ENCODE measurements around the gene DHRSX.
"Not testable (repeated sequence)": the region's sequence is repeated elsewhere in the genome, so short reads cannot be mapped to it uniquely, and the experiment has no call there.

DHRSX gene

GRCh38 chrX:2500091-2500802 lies 529 bp downstream of the DHRSX start:
- in situ Hi-C loops (cut with MboI; ENCODE audit: low sequenced_read_pairs) = no loop called here

DNA sequence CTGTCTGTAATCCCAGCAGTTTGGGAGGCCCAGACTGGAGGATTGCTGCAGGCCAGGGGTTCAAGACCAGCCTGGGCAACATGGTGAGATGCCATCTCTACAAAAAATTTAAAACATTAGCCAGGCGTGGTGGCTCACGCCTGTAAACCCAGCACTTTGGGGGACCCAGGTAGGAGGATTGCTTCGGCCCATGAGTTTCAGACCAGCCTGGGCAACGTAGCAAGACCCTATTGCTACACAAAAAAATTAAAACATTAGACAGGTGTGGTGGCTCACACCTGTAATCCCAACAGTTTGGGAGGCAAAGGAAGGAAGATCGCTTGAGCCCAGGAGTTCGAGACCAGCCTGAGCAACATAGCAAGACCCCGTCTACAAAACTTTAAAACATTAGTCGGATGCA lies 1.3 kb downstream of the DHRSX start:
- in situ Hi-C loops (cut with MboI; ENCODE audit: low sequenced_read_pairs) = no loop called here

- in situ Hi-C loops (cut with MboI; ENCODE audit: low sequenced_read_pairs) = no loop called here
These were observed 1.9 kb downstream of the DHRSX start for GRCh38 chrX:2498781-2499302.

GRCh38 chrX:2497961-2498780 lies 2.6 kb downstream of the DHRSX start:
- in situ Hi-C loops (cut with MboI; ENCODE audit: low sequenced_read_pairs) = no loop called here

DNA sequence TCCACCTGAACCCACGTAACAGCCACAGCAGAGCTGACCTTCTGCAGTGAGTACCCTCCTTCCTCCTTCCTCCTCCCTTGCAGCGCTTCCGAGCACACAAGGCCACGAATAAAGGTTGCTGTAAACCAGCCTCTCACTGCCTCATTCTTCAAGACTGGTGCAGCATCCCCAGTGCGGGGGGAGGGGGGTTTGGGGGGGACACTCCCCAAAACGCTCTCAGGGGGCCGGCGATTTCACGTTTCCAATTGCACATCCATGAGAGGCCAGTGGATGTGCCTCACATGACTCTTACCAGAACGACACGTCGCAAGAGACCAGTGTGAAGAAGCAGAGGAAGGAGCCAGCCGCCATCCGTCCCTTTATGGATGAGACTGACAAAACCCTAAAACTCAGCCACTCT lies 5.2 kb downstream of the DHRSX start:
- in situ Hi-C loops (cut with MboI; ENCODE audit: low sequenced_read_pairs) = no loop called here

- in situ Hi-C loops (cut with MboI; ENCODE audit: low sequenced_read_pairs) = no loop called here
These were observed 8.1 kb downstream of the DHRSX start for GRCh38 chrX:2492531-2493218.

DNA sequence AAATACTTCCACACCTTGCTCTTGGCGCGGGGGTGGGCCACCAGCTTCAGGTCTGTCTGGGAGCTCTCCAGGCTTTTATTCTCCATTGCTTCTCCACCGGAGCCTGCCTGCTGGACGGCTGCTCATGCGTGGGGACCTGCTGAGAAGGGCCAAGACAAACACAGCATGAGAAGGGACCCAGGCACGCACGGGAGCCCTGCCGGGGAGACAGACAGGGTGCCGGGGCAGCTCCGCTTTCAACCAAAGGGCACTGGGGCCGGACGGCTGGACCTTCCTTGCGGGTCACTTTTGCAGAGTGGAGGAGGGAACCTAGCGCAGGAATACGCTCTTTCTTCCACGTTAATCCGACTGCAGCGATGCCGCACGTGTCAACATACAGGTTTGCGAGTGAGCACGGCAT lies 10.1 kb downstream of the DHRSX start:
- in situ Hi-C loops (cut with MboI; ENCODE audit: low sequenced_read_pairs) = no loop called here

- in situ Hi-C loops (cut with MboI; ENCODE audit: low sequenced_read_pairs) = no loop called here
These were observed 11.0 kb downstream of the DHRSX start for GRCh38 chrX:2489446-2490445.

DNA sequence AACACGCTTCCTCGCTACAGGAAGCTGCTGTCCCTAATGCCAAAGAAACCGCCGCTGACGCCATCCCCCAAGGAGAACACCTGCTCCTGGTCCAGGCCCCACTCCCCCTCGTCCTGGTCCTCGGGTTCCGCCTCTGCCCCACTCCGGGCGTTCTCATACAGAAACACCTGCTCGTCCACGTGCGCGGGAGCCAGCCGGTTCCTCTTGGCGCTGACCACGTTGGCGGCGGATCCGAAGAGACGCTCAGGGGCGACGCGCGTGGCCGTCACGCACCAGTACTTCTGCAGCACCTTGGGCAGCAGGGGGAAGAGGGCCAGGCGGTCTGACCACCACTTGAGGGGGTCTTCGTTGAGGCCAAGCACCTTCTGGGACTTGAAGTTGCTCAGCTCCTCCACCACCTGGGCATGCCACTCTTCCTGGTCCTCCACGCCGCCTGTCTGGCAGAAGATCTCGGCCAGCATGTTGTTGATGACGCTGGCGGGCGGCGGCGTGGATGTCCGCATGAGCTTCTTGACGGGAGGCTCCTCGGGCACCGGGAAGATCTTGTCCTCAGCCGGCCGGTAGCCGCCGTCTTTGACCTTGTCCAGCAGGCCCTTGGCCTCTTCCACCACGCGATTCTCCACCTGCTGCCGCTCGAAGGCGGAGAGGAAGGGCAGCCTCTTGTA lies 12.0 kb downstream of the DHRSX start:
- in situ Hi-C loops (cut with MboI; ENCODE audit: low sequenced_read_pairs) = no loop called here

- in situ Hi-C loops (cut with MboI; ENCODE audit: low sequenced_read_pairs) = no loop called here
These were observed 13.4 kb downstream of the DHRSX start for GRCh38 chrX:2487366-2487765.

- in situ Hi-C loops (cut with MboI; ENCODE audit: low sequenced_read_pairs) = no loop called here
These were observed 14.2 kb downstream of the DHRSX start for GRCh38 chrX:2486476-2487133.

GRCh38 chrX:2485789-2486345 lies 14.9 kb downstream of the DHRSX start:
- in situ Hi-C loops (cut with MboI; ENCODE audit: low sequenced_read_pairs) = no loop called here

DNA sequence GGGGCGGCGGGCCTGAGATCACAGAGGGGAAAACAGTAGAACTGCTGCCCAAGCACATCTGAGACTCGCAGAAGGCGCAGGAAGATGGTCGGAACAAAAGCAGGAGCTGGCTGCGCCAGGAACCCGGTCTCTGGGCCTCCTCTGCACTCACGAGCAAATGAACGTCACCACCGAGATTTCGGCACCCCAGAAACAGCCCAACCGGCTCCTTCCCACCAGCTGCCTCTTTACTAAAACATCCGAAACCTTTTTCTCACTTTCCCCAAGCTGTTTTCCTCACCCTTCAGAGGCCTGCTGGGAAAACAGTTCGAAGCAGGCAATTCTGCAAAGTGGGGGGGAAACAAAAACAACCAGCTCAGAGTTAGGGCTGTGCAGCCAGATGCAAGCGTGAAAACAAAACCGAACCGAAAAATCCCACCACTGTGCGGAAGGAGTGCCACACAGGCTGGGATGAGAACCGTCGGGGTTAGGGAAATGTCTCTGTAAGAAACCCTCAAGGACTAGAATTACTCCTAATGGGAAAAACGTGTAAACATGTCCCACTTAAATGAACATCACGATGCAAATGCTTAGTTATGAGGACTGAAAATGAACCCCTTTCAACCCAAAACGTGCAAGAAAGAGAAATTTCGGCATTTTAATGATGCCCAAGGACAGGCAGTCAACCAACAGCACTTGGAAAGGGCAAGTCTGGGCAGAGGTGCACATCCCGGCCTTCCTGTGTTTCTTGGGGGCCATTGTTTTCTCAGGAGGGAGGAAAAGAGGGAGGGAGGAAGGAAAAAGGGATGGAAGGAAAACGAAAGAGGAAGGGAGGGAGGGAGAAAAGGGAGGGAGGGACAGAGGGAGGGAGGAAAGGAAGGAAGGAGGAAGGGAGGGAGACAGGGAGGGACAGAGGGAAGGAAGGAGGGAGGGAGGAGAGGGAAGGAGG lies 15.8 kb downstream of the DHRSX start:
- in situ Hi-C loops (cut with MboI; ENCODE audit: low sequenced_read_pairs) = no loop called here

DNA sequence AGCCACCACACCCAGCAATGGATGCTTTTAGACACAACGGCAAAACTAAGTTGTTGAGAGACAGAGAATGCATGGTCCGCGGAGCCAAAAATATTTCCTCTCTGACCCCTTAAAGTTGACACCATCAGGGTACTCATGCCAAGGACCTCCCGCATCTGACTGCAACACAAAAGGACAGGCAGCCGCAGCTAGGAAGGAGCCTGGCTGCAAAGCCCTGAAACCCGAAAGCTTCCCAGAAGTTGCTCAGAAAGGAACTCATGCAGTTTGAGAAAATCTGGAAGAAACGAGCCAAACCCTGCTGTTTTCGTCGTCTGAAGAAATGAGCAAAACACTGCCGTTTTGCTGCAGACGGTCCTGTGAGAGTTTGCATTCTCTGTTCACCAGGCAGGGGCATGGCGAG lies 16.5 kb downstream of the DHRSX start:
- in situ Hi-C loops (cut with MboI; ENCODE audit: low sequenced_read_pairs) = no loop called here

- in situ Hi-C loops (cut with MboI; ENCODE audit: low sequenced_read_pairs) = no loop called here
These were observed 17.2 kb downstream of the DHRSX start for GRCh38 chrX:2483398-2484060.

GRCh38 chrX:2481597-2481996 lies 19.2 kb downstream of the DHRSX start:
- in situ Hi-C loops (cut with MboI; ENCODE audit: low sequenced_read_pairs) = not testable (repeated sequence)

GRCh38 chrX:2479982-2480381 lies 20.8 kb downstream of the DHRSX start:
- in situ Hi-C loops (cut with MboI; ENCODE audit: low sequenced_read_pairs) = not testable (repeated sequence)
